Measurements from ENCODE around the gene POLE4. TPM values are rescaled to one million over a fixed set of nuclear protein-coding genes. Genes with fewer than 3 reads are reported as not detected.

Gene POLE4
- total RNA-seq = 10 to 100 TPM; 48.4 to 48.9 TPM

GRCh38 chr2:74958274-74959105 lies at the start of gene POLE4:
Gene POLE4 (plus strand): TSS chr2:74958643. CDS start chr2:74958680, 37 bp downstream.
- ChIA-PET POLR2A (interaction anchor here (0.9 kb wide), 1 partner anchor 18 kb away, joined by 3 read pairs; no protein-coding TSS in a partner anchor), CTCF (no interaction called here)
- peak within 1 kb of the TSS; percentile 89 for H3K27ac Mint-ChIP-seq
- peaks cover 55% of the 10 kb centered on the region for H3K4me1 Mint-ChIP-seq (ENCODE audit: low read depth)
- TF ChIP-seq CTCF (IDR thresholded peaks at IDR 0.05) = no peak
- no peaks in the 10 kb centered on the region for H3K27me3 Mint-ChIP-seq
- intact Hi-C loops (cut with micrococcal nuclease) = no loop called here
- peak within 1 kb of the TSS; percentile 79 for H3K4me3 Mint-ChIP-seq
- peak; percentile 94 for DNase-seq
- H3K9me3 Mint-ChIP-seq = peaks cover 2% of the 10 kb centered on the region
- ATAC-seq = peak; percentile 93
- peaks cover 48% of the 10 kb centered on the region for H3K36me3 Mint-ChIP-seq (ENCODE audit: low read depth)

- no peaks in the 10 kb centered on the region for H3K36me3 Mint-ChIP-seq (ENCODE audit: low read depth)
- intact Hi-C loops (cut with micrococcal nuclease) = no loop called here
- H3K9me3 Mint-ChIP-seq = no peaks in the 10 kb centered on the region
- H3K27me3 Mint-ChIP-seq = peaks cover 34% of the 10 kb centered on the region
- ATAC-seq (no peak), DNase-seq (no peak)
- POLR2A ChIA-PET = no interaction called here
- H3K27ac Mint-ChIP-seq = no peak overlapping the region
- no peak overlapping the region for H3K4me3 Mint-ChIP-seq
- TF ChIP-seq CTCF (IDR thresholded peaks at IDR 0.05) = no peak
- peaks cover 7% of the 10 kb centered on the region for H3K4me1 Mint-ChIP-seq (ENCODE audit: low read depth)
- CTCF ChIA-PET = interaction anchor here (1.4 to 1.5 kb wide), 2 partner anchors 10 to 193 kb away, joined by 3 to 11 read pairs; no protein-coding TSS in a partner anchor
These were observed 49.5 kb upstream of the POLE4 start for GRCh38 chr2:74908748-74909444.

GRCh38 chr2:74910245-74910644 lies 48.2 kb upstream of the POLE4 start:
- CTCF ChIA-PET = no interaction called here

GRCh38 chr2:74911061-74911460 lies 47.4 kb upstream of the POLE4 start:
- no peak for TF ChIP-seq CTCF (IDR thresholded peaks at IDR 0.05)

More at GRCh38 chr2:74910245-74910644, 48.2 kb upstream of the POLE4 start:
- no peak overlapping the region for H3K4me3 Mint-ChIP-seq
- H3K27me3 Mint-ChIP-seq = peaks cover 44% of the 10 kb centered on the region
- TF ChIP-seq CTCF (IDR thresholded peaks at IDR 0.05) = no peak
- no peak overlapping the region for H3K27ac Mint-ChIP-seq
- H3K36me3 Mint-ChIP-seq (ENCODE audit: low read depth) = no peaks in the 10 kb centered on the region
- peaks cover 12% of the 10 kb centered on the region for H3K4me1 Mint-ChIP-seq (ENCODE audit: low read depth)
- intact Hi-C loops (cut with micrococcal nuclease) = loop anchor here (10.0 kb wide), 1 partner anchor 695 kb away; no protein-coding TSS in a partner anchor
- ATAC-seq (no peak), DNase-seq (no peak)
- H3K9me3 Mint-ChIP-seq = no peaks in the 10 kb centered on the region
- POLR2A ChIA-PET = no interaction called here

More at GRCh38 chr2:74911061-74911460, 47.4 kb upstream of the POLE4 start:
- H3K27ac Mint-ChIP-seq = no peak overlapping the region
- ATAC-seq (no peak), DNase-seq (no peak)
- H3K27me3 Mint-ChIP-seq = peaks cover 45% of the 10 kb centered on the region
- no peak overlapping the region for H3K4me3 Mint-ChIP-seq
- H3K9me3 Mint-ChIP-seq = no peaks in the 10 kb centered on the region
- ChIA-PET CTCF (no interaction called here), POLR2A (no interaction called here)
- intact Hi-C loops (cut with micrococcal nuclease) = loop anchor here (10.0 kb wide), 1 partner anchor 694 kb away; no protein-coding TSS in a partner anchor
- peaks cover 20% of the 10 kb centered on the region for H3K4me1 Mint-ChIP-seq (ENCODE audit: low read depth)
- H3K36me3 Mint-ChIP-seq (ENCODE audit: low read depth) = no peaks in the 10 kb centered on the region
